GM12873 (cell line): ENCODE results near the gene CNEP1R1.

Experiments
- TF ChIP-seq, protein P1 (sequence below): IDR thresholded peaks from 2 replicates; pipeline ENCODE4 v1.5.1; 2012; ENCODE audit warnings: low read depth, mild to moderate bottlenecking, moderate library complexity, low read length, control low read depth; ENCODE audit not compliant: insufficient read depth; ENCODE audit errors: missing control alignments

Gene CNEP1R1

DNA sequence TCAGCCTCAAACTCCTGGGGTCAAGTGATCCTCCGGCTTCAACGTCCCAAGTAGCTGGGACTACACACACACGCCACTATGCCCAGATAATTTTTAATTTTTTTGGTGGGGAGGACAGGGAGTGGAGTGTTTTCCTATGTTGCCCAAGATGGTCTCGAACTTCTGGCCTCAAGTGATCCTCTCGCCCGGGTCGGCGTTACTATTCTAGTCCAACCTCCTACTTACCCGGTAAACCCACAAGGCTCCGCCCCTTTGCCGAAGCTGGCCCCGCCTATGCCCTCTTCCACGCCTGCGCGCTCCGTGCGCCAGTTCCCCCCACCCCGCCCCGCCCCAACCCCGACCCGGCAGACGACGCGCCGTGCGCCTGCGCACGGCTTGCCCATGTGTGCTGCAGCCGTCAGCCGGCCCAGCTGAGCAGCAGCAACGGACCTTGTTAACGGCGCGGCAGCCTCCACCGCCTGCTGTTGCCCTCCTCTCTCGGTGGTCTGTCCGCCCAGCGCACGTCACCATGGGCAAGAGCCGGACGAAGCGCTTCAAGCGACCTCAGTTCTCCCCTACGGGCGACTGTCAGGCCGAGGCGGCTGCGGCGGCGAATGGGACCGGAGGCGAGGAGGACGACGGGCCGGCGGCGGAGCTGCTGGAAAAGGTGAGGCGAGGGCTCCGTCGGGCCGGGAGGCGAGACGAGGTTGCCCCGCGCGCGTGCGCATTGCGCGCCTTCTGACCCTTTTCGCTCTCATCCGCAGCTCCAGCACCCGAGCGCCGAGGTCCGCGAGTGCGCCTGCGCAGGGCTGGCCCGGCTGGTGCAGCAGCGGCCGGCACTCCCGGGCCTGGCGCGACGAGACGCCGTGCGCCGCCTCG is 40.8 kb downstream of the CNEP1R1 start, which contains the start of gene HEATR3:
Gene HEATR3, plus strand, starts transcription at position 347 of the 858 bp plus-strand sequence. Its CDS starts 162 bp downstream, at position 509.
- TF ChIP-seq, protein P1, sequence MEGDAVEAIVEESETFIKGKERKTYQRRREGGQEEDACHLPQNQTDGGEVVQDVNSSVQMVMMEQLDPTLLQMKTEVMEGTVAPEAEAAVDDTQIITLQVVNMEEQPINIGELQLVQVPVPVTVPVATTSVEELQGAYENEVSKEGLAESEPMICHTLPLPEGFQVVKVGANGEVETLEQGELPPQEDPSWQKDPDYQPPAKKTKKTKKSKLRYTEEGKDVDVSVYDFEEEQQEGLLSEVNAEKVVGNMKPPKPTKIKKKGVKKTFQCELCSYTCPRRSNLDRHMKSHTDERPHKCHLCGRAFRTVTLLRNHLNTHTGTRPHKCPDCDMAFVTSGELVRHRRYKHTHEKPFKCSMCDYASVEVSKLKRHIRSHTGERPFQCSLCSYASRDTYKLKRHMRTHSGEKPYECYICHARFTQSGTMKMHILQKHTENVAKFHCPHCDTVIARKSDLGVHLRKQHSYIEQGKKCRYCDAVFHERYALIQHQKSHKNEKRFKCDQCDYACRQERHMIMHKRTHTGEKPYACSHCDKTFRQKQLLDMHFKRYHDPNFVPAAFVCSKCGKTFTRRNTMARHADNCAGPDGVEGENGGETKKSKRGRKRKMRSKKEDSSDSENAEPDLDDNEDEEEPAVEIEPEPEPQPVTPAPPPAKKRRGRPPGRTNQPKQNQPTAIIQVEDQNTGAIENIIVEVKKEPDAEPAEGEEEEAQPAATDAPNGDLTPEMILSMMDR, result no peak

- TF ChIP-seq, protein P1, result no peak
Observed at GRCh38 chr16:50066482-50067289, 41.7 kb downstream of the CNEP1R1 start.

DNA sequence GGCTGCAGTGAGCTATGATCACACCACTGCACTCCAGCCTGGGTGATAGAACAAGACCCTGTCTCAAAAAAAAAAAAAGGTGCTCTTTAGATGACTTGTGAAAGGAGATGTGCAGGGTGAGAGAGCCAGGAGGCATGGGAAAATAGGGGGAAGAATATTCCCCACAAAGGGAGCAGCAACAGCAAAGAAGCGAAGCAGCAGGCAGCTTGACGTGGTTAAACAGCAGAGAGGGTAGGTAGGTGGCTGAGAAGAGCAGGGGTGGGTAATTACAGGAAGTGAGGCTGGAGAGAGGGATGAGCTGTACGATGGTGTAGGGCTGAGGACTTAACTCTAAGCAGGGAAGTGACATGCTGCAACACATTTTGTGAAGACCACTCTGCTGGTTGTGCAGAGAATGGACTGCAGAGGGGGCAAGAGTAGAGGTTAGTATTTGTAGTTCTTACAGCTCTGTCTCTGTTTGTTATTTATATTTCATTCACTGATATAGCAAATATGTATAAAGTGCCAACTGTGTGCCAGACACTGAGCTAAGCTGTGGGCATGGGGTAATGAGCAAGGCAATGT is 42.3 kb downstream of the CNEP1R1 start:
- TF ChIP-seq, protein P1, result peak; percentile 75

GRCh38 chr16:50068550-50068949 is 43.5 kb downstream of the CNEP1R1 start:
- TF ChIP-seq, protein P1, result no peak

GRCh38 chr16:50069060-50069459 is 44.0 kb downstream of the CNEP1R1 start:
- TF ChIP-seq, protein P1, result no peak

DNA sequence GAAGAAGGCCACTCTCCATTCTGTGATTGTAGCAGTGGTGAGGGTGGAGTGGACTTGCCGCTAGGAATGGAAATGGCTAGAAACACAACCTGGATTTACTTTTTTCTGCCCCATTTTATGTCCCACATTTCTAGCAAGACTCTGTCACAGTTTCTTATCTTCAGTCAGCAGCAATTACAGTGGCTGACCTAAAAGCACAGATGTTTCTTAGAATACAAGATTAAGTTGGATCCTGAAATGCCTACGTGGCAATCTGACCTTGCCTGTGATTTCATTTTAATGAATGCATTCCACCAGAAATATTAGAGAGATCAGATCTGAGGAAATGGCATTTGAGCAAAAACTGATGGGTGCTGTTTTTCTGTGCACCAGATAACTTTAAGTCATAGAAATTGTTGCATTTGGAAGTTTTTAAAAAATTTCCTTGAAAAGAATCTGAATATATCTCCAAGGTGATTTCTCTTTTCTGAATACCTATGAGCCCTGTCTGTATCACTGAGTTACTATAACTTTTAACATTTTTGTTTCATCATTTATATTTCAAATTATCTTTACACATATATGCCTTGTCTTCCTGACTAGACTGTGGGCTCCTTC is 46.1 kb downstream of the CNEP1R1 start:
- TF ChIP-seq, protein P1, result no peak
